Peyer's patch (tissue), 4 donors: Measurements from ENCODE around the gene CIPC.

Experiments
- POLR2A ChIP-seq, 2 donors: fragments of 450-650 bp; IDR thresholded peaks; one replicate each; pipeline ENCODE4 v1.5.1; 2017; ENCODE audit warnings: antibody characterized with exemption in 2 of 2, mild to moderate bottlenecking in 2 of 2, moderate library complexity in 2 of 2
- TF ChIP-seq, protein P1 (sequence below), 6 experiments: fragments of 450-650 bp in 4 of 6; fragments of 200-600 bp in 2 of 6; sonication (generic) in 1 of 6; IDR thresholded peaks; one replicate each; pipeline ENCODE4 v1.5.1; 2017 to 2019; ENCODE audit warnings: antibody characterized with exemption in 6 of 6, mild to moderate bottlenecking in 3 of 6, moderate library complexity in 1 of 6

DNA sequence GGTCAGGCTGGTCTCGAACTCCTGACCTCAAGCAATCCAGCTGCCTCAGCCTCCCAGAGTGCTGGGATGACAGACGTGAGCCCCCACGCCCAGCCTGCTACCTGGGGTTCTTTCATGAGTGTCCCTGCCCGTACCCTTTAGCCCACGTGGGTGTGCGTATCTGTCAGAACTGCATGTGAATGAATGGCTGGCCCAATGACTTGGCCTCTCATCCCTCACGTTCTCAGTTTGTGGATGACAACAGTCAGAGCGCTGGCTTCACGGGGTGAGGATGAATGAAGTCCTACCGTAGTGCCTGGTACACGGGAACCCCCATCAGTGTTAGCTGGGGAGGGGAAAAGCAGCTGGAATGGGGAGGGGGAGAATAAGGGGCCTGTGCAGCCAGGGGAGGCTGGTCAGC lies 59.7 kb downstream of the CIPC start:
- TF ChIP-seq, protein P1, sequence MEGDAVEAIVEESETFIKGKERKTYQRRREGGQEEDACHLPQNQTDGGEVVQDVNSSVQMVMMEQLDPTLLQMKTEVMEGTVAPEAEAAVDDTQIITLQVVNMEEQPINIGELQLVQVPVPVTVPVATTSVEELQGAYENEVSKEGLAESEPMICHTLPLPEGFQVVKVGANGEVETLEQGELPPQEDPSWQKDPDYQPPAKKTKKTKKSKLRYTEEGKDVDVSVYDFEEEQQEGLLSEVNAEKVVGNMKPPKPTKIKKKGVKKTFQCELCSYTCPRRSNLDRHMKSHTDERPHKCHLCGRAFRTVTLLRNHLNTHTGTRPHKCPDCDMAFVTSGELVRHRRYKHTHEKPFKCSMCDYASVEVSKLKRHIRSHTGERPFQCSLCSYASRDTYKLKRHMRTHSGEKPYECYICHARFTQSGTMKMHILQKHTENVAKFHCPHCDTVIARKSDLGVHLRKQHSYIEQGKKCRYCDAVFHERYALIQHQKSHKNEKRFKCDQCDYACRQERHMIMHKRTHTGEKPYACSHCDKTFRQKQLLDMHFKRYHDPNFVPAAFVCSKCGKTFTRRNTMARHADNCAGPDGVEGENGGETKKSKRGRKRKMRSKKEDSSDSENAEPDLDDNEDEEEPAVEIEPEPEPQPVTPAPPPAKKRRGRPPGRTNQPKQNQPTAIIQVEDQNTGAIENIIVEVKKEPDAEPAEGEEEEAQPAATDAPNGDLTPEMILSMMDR (IDR thresholded peaks at IDR 0.05), result no peak
- TF ChIP-seq POLR2A (IDR thresholded peaks at IDR 0.05), result no peak
